ENCODE measurements around the gene C15orf62.

DNA sequence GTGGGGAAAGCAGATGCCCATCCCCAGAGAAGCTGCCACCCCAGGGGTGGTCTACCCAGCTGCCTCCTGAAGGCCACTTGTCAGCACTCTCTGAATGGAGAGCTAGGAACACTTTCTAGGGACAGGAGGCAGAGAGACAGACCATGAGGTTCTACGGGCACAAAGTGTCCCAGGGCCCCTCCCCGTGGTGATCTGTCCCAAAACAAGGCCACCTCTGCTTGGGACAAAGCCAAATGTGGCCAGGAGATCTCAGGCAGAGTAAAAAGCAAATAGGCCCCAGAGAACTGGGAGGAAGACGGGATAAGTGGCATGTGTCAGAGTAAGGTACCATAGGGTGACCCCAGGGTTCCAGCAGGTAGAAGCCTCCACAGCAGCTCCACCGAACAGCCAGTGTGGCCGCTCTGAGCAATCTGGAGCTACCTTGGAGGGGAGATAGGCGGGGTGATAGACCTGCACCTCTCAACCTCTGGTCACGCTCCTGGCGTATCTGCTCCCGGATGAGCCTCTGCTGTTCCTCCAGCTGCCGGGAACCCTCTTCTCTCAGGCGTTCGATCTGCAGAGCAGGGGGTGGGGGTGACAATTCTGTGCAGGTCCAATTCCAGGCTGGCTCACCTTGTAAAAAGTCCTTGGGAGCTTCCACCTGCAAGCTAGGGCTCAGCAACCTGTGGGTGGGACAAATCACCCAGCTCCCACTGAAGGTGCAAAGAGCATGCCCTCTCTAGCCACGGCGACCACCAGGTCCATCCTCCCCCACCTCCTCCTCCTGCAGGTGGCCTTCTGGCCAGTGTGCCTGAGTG is 6.2 kb downstream of the C15orf62 start:
- TF ChIP-seq CTCF (IDR thresholded peaks at IDR 0.05) (no peak), RAD21 (IDR thresholded peaks at IDR 0.05; ENCODE audit: low read length) (no peak), JUND (IDR thresholded peaks at IDR 0.05) (no peak), CHD2 (IDR thresholded peaks at IDR 0.05; ENCODE audit: low read length, partially characterized antibody) (no peak), RCOR1 (IDR thresholded peaks at IDR 0.05; ENCODE audit: low read length) (no peak), ZBTB33 (IDR thresholded peaks at IDR 0.05; ENCODE audit: borderline replicate concordance, low read depth) (no peak), EP300 (IDR thresholded peaks at IDR 0.05; ENCODE audit: borderline replicate concordance in 1 of 2, low read depth in 1 of 2, low read length in 1 of 2) (no peak), MXI1 (IDR thresholded peaks at IDR 0.05; ENCODE audit: low read depth, low read length) (no peak)
- TF ChIP-seq, protein P1, sequence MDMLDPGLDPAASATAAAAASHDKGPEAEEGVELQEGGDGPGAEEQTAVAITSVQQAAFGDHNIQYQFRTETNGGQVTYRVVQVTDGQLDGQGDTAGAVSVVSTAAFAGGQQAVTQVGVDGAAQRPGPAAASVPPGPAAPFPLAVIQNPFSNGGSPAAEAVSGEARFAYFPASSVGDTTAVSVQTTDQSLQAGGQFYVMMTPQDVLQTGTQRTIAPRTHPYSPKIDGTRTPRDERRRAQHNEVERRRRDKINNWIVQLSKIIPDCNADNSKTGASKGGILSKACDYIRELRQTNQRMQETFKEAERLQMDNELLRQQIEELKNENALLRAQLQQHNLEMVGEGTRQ (IDR thresholded peaks at IDR 0.05; ENCODE audit: borderline replicate concordance, low read depth, low read length), result no peak
- TF ChIP-seq, protein P2, sequence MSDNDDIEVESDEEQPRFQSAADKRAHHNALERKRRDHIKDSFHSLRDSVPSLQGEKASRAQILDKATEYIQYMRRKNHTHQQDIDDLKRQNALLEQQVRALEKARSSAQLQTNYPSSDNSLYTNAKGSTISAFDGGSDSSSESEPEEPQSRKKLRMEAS (IDR thresholded peaks at IDR 0.05; ENCODE audit: low read depth), result no peak

Data from SK-N-SH (cell line).